Tibial artery (tissue), 4 donors: Measurements from ENCODE around the gene TDRD6.
A peak's percentile ranks its signal among the peaks of the same experiment; 100 is the strongest.

ENCODE experiments used
- DNase-seq, 2 donors: peaks; one replicate each; pipeline ENCODE4 v3.0.0-alpha.2; 2019
- H3K27ac ChIP-seq, 2 donors: fragments of 200-600 bp; sonication (generic) in 1 of 2; 1 replicate in 1 of 2; 2 replicates in 1 of 2; pipeline ENCODE4 v1.5.1; 2018 to 2019; ENCODE audit warnings: mild to moderate bottlenecking in 1 of 2
- H3K27me3 ChIP-seq, 2 donors: fragments of 200-600 bp; sonication (generic) in 1 of 2; one replicate each; pipeline versions ENCODE4 v1.5.1 to v1.6.0; 2016 to 2019
- H3K36me3 ChIP-seq, 3 donors: fragments of 200-600 bp; sonication (generic) in 2 of 3; one replicate each; pipeline ENCODE4 v1.5.1; 2016 to 2019; ENCODE audit warnings: mild to moderate bottlenecking in 2 of 3
- H3K4me1 ChIP-seq, 4 donors: fragments of 200-600 bp; sonication (generic) in 2 of 4; 1 replicate in 3 of 4; 2 replicates in 1 of 4; pipeline ENCODE4 v1.5.1; 2016 to 2019
- H3K4me3 ChIP-seq, 2 donors: fragments of 200-600 bp; sonication (generic) in 1 of 2; 1 replicate in 1 of 2; 2 replicates in 1 of 2; pipeline ENCODE4 v1.5.1; 2018 to 2019; ENCODE audit warnings: mild to moderate bottlenecking in 2 of 2
- H3K9me3 ChIP-seq, 3 donors: fragments of 200-600 bp; sonication (generic) in 1 of 3; one replicate each; pipeline ENCODE4 v1.5.1; 2016 to 2019
- intact Hi-C: fragments of 100-400 bp; cut with DNase I; formaldehyde crosslinking; loops from one replicate; pipeline ENCODE4 v1.15.0; 2023; ENCODE audit warnings: low total_unique reads
- TF ChIP-seq, protein P1 (sequence below), 2 experiments: fragments of 200-600 bp in 1 of 2; fragments of 450-650 bp in 1 of 2; IDR thresholded peaks; one replicate each; pipeline ENCODE4 v1.5.1; 2017 to 2019; ENCODE audit warnings: antibody characterized with exemption in 2 of 2, mild to moderate bottlenecking in 1 of 2, moderate library complexity in 1 of 2

TDRD6 gene

GRCh38 chr6:46652603-46653438 is 34.9 kb upstream of the TDRD6 start, which contains the start of the genes CYP39A1 and SLC25A27:
CYP39A1 (minus strand) TSS chr6:46652818; CDS start chr6:46652582, 236 bp downstream.
SLC25A27 (plus strand) TSS chr6:46652975; CDS start chr6:46653193, 218 bp downstream.
- H3K36me3 ChIP-seq: peaks cover 0 to 3% (median 0%) of the 10 kb centered on the region in 3 donors
- H3K4me1 ChIP-seq: peaks cover 0 to 17% (median 11%) of the 10 kb centered on the region in 4 donors
- H3K4me3 ChIP-seq: peak within 1 kb of the TSS; percentile 73 to 87
- no peaks in the 10 kb centered on the region for H3K9me3 ChIP-seq
- TF ChIP-seq, protein P1, sequence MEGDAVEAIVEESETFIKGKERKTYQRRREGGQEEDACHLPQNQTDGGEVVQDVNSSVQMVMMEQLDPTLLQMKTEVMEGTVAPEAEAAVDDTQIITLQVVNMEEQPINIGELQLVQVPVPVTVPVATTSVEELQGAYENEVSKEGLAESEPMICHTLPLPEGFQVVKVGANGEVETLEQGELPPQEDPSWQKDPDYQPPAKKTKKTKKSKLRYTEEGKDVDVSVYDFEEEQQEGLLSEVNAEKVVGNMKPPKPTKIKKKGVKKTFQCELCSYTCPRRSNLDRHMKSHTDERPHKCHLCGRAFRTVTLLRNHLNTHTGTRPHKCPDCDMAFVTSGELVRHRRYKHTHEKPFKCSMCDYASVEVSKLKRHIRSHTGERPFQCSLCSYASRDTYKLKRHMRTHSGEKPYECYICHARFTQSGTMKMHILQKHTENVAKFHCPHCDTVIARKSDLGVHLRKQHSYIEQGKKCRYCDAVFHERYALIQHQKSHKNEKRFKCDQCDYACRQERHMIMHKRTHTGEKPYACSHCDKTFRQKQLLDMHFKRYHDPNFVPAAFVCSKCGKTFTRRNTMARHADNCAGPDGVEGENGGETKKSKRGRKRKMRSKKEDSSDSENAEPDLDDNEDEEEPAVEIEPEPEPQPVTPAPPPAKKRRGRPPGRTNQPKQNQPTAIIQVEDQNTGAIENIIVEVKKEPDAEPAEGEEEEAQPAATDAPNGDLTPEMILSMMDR (IDR thresholded peaks at IDR 0.05): no peak
- intact Hi-C loops: no loop called here
- peak; percentile 93 to 95 for DNase-seq
- H3K27me3 ChIP-seq: no peaks in the 10 kb centered on the region
- H3K27ac ChIP-seq: peak within 1 kb of the TSS; percentile 88 to 93

DNA sequence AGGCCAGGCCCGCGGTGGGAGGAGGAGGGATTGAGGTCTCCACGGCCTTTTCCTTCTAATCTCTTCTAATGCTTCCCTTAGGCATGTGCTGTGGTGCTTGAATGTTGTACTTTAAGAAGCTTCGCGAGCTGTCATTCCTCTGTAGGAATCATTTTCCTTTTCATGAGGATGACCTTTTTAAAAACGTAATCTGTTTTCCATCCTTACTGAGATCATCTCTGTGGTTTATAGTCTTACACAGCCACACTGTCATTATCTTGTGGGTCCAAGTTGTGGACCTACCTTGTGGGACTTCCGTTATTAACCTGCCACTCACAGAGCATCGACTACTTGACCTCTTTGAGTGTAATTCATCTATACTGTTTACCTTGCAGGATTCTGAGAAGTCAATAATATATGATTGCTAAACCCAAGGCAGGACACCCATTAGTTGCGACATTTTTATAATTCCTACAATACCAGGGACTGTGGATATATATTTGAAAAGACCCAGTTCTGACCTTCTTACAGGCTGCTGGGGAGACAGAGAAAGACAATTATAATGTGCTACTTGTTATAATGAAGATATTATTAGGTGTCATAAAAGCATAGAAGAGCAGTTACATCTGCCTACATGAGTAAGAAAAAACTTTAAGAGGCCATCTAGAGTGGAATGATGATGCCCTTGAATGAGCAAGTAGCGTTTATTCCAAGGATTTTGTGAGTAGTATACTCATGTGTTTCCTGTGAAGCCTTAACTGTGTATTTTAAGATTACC is 34.1 kb upstream of the TDRD6 start:
- TF ChIP-seq, protein P1 (IDR thresholded peaks at IDR 0.05): no peak
- intact Hi-C loops: no loop called here
- no peak for DNase-seq

GRCh38 chr6:46655803-46656202 is 31.9 kb upstream of the TDRD6 start:
- Histone ChIP-seq H3K27me3 (no peaks in the 10 kb centered on the region), H3K4me3 (no peak overlapping the region), H3K9me3 (no peaks in the 10 kb centered on the region), H3K4me1 (peaks cover 0 to 17% (median 11%) of the 10 kb centered on the region in 4 donors), H3K36me3 (peaks cover 7 to 9% (median 7%) of the 10 kb centered on the region in 3 donors), H3K27ac (no peak overlapping the region)
- no peak for DNase-seq
- TF ChIP-seq, protein P1 (IDR thresholded peaks at IDR 0.05): no peak
- intact Hi-C loops: no loop called here

More for the DNA sequence above, 34.1 kb upstream of the TDRD6 start:
- Histone ChIP-seq H3K4me1 (peaks cover 0 to 17% (median 11%) of the 10 kb centered on the region in 4 donors), H3K9me3 (no peaks in the 10 kb centered on the region), H3K4me3 (peak overlapping the region; percentile 73 to 87), H3K27ac (peak overlapping the region; percentile 88 to 93), H3K36me3 (peaks cover 3 to 6% (median 3%) of the 10 kb centered on the region in 3 donors), H3K27me3 (no peaks in the 10 kb centered on the region)

- Histone ChIP-seq H3K4me1 (peaks cover 0 to 17% (median 8%) of the 10 kb centered on the region in 4 donors), H3K27ac (no peak overlapping the region), H3K27me3 (no peaks in the 10 kb centered on the region), H3K4me3 (no peak overlapping the region), H3K9me3 (no peaks in the 10 kb centered on the region), H3K36me3 (peaks cover 7 to 16% (median 7%) of the 10 kb centered on the region in 3 donors)
- TF ChIP-seq, protein P1 (IDR thresholded peaks at IDR 0.05): no peak
- no peak for DNase-seq
- intact Hi-C loops: no loop called here
These were observed 30.0 kb upstream of the TDRD6 start for GRCh38 chr6:46657642-46658041.

DNA sequence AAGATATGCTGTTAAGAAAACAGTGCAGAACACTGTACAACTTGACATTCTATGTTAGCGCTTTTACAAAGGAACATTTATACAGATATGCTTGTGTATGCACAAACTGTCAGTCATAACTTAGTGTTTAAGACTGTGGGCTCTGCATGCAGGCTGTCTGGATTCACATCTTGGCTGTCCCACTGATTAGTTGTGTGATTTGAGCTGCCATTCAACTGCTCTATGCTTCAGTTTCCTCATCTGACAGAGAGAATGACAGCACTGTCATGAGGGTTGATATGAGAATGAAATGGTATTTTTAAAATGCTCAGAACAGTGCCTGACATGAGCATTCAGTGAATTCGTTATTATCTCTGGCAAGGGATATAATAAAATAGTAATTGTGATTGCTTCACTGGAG is 26.2 kb upstream of the TDRD6 start:
- TF ChIP-seq, protein P1 (IDR thresholded peaks at IDR 0.05): no peak
- peaks cover 7 to 38% (median 12%) of the 10 kb centered on the region in 3 donors for H3K36me3 ChIP-seq
- no peak overlapping the region for H3K27ac ChIP-seq
- no peaks in the 10 kb centered on the region for H3K4me1 ChIP-seq
- H3K27me3 ChIP-seq: no peaks in the 10 kb centered on the region
- H3K4me3 ChIP-seq: no peak overlapping the region
- H3K9me3 ChIP-seq: no peaks in the 10 kb centered on the region
- intact Hi-C loops: no loop called here
- DNase-seq: no peak
